GM21717 (cell line): ENCODE results near the gene ATP5PO.
A peak's percentile ranks its signal among the peaks of the same experiment; 100 is the strongest.
"Not testable (repeated sequence)": the region's sequence is repeated elsewhere in the genome, so short reads cannot be mapped to it uniquely, and the experiment has no call there.

Experiments
- ATAC-seq: cut with Tn5 transposase; IDR thresholded peaks from one replicate; pipeline ENCODE4 v1.9.1; 2021; ENCODE audit warnings: mild to moderate bottlenecking, moderate library complexity; ENCODE audit not compliant: unreplicated experiment

The ATP5PO gene

GRCh38 chr21:33942426-33942825 is 26.8 kb upstream of the ATP5PO start:
- no peak for ATAC-seq

- no peak for ATAC-seq
These were observed 25.3 kb upstream of the ATP5PO start for GRCh38 chr21:33940881-33941245.

- no peak for ATAC-seq
These were observed 24.7 kb upstream of the ATP5PO start for GRCh38 chr21:33940164-33940880.

- ATAC-seq: no peak
These were observed 23.6 kb upstream of the ATP5PO start for GRCh38 chr21:33939226-33939625.

GRCh38 chr21:33938381-33938780 is 22.8 kb upstream of the ATP5PO start:
- ATAC-seq: no peak

GRCh38 chr21:33937931-33938339 is 22.3 kb upstream of the ATP5PO start:
- ATAC-seq: no peak

GRCh38 chr21:33937146-33937545 is 21.5 kb upstream of the ATP5PO start:
- no peak for ATAC-seq

- no peak for ATAC-seq
These were observed 20.9 kb upstream of the ATP5PO start for GRCh38 chr21:33936301-33937038.

GRCh38 chr21:33932731-33933130 is 17.1 kb upstream of the ATP5PO start:
- no peak for ATAC-seq

GRCh38 chr21:33931799-33932390 is 16.3 kb upstream of the ATP5PO start:
- ATAC-seq: no peak

- not testable (repeated sequence) for ATAC-seq
These were observed 15.6 kb upstream of the ATP5PO start for GRCh38 chr21:33931052-33931798.

- not testable (repeated sequence) for ATAC-seq
These were observed 10.6 kb upstream of the ATP5PO start for GRCh38 chr21:33926248-33926647.

- no peak for ATAC-seq
These were observed 9.1 kb upstream of the ATP5PO start for GRCh38 chr21:33924766-33925100.

GRCh38 chr21:33924079-33924765 is 8.6 kb upstream of the ATP5PO start:
- ATAC-seq: no peak

GRCh38 chr21:33917421-33917820 is 1.8 kb upstream of the ATP5PO start:
- ATAC-seq: no peak

- ATAC-seq: peak; percentile 2
These were observed 580 bp upstream of the ATP5PO start for GRCh38 chr21:33916200-33916567.

GRCh38 chr21:33914188-33914587 is 1.4 kb downstream of the ATP5PO start:
- no peak for ATAC-seq

- no peak for ATAC-seq
These were observed 5.8 kb downstream of the ATP5PO start for GRCh38 chr21:33909756-33910155.

- no peak for ATAC-seq
These were observed 6.8 kb downstream of the ATP5PO start for GRCh38 chr21:33908760-33909159.

- ATAC-seq: no peak
These were observed 11.6 kb downstream of the ATP5PO start for GRCh38 chr21:33904041-33904440.

GRCh38 chr21:33902349-33902748 is 13.3 kb downstream of the ATP5PO start:
- ATAC-seq: no peak
